GM18909 (cell line): ENCODE measurements around the gene SND1.

Experiments
- ATAC-seq: cut with Tn5 transposase; IDR thresholded peaks from one replicate; pipeline ENCODE4 v1.9.1; 2021; ENCODE audit warnings: mild to moderate bottlenecking; ENCODE audit not compliant: unreplicated experiment, poor library complexity

Gene SND1

DNA sequence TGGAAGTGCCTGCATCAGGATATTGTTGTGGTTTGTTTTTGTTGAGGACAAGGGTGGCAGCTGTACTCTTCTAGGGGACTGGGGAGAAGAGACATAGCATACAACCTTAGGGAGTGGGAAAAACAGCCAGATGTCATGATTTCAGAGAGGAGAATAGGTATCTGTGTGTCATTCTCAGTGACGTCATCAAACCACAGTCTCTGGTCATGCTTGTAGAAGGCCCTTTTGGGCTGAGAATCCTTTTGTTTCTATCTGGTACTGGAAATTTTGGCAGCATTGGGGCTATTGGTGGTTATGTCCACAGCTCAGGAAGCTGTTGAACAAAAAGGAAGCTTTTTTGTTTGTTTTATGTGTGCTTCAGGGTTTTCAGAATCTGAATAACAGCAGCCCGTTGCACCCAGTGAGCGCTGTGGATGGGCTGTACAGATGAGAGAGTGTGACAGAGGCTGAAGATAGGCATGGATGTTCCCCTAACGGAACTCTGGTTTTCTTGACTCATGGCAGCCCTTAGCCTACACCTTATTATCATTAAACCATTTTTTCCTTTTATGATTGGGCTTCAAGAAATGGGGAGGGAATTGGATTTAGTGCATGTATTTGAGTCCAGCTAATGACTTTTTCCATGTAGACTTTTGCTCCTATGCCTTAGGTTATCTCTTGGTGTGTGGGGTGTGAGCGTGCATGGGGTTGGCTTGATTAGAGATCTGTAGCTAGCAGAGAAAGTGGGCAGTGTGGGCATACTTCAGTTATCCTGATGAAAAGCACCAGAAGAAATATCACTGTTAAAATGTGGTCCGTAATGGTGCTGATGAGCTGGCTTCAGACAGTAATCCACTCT lies 65.7 kb downstream of the SND1 start:
- no peak for ATAC-seq

DNA sequence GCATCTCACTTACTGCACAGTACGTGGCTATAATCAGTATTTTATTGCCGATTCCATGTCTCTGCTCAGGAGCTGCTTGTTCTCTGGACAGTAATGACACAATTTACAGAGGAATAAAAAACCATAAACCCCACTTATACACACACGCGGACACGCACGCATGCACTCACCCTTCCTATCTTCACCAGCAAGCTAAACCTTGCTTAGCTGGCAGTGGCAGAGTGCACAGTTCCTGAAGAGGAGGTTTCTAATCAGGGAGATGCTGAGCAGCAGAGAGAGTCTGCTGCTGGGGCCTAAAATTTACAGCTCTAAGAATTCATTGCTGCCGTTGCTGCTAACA lies 66.3 kb downstream of the SND1 start:
- ATAC-seq: no peak

DNA sequence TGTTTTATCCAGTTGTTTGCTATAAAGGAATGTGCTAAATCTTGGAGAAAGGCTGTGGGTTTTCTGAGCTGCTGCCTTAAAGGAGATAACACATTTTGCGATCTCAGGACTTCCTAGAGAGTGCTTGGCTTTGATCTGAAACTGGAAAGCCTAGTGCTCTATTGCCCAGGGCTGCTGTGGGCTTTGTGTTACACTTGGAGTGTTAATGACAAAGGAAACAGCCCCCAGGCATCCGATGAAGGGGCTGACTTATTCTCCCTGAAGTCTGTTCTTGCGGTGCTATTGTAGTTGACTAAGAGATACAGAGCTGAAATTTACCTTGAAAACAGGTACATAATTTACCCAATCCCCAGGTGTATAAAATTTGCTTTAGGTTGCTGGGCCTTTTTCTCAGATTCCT lies 74.5 kb downstream of the SND1 start:
- no peak for ATAC-seq

DNA sequence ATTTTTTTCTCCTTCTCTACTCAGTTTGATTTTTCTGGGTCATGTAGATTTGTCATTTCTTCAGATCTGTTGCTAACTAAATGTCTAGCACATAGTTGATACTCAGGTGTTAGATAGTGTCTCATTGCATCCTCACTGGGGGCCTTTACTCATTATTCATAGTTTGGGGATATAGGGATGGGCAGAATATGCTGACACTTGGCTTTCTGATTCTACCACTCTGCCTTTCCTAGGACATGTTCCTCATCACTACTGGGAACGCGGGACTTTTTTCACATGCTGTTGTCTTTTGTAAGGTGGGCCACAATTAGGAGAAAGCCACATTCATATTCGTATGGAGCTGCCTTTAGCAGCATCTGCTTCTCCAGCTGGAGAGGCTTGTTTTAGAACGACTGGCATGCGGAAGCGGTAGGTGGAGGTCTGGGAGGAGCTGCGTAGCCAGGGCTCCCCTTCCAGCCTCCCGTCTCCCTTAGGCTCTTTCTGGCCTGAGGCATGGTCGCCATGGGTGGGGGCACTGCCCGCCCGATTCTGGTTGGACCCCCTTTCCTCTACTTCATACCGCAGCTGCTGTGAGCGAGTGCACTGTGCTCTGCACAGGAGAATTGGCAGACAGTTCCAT lies 78.8 kb downstream of the SND1 start:
- ATAC-seq: no peak

DNA sequence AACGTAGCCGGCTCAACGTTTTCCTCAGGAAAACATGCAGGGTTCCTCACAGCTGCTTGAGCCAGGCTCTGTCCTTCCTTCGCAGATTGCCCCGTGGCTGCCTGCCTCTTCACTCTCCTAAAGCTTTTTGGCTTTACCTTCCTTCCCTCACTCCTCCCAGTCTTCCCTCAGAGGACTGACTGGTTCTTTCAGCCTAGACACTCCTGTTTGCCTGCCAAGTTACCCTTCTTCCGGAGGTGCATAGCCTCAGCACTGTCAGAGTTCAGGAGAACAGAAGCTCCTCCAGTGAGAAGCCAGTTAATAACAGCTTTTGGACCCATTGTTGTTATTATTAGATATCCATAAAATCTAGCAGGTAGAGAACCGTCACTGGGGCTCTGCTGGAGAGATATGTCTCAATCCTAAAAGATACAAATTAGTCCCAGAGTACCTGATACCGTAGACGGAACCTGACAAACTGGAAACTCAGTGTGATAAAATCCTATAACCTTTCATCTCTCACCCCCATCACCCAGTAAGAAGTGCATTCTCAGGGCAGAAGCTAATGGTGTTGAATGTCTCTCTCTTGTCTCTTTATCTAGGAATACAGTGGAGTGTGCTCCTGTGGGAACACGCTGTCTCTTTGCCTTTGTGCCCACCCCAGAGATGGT lies 79.6 kb downstream of the SND1 start:
- ATAC-seq: no peak

DNA sequence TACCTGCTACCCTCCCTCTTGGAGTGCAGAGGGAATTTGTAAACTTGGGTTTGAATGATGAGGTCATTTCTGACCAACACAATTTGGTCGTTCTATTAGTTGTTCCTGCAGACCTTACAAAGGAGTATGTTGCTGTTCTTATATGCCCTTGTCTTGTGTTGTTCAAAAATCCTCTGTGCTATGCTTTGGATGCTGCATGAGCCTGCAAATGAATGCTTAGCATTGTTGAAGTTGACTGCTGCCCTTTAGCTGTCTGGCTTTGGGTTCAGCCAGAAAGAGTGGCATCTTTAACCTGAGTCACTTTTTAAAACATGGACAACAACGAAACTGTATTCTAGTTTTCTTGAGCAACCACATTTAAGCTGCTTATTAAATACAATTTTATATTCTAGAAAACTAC lies 80.3 kb downstream of the SND1 start:
- no peak for ATAC-seq

DNA sequence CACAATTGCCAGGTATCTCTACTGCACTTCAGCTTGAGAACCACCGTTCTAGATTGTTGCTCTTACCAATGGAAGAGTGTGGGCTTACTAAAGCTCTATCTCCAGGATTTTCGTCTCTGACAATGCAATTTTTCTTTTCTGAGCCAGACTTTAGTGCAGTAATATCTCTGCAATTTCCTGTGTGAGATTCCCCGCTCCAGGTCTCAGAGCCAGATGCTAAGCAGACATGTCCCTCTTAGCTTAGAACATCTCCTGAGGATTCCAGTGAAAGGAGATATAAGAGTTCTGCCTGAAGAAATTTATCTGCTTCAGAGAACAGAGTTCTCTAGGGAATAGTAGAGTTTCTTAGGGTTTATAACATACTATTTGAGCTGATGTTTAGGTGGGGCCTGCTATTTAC lies 82.0 kb downstream of the SND1 start:
- no peak for ATAC-seq

DNA sequence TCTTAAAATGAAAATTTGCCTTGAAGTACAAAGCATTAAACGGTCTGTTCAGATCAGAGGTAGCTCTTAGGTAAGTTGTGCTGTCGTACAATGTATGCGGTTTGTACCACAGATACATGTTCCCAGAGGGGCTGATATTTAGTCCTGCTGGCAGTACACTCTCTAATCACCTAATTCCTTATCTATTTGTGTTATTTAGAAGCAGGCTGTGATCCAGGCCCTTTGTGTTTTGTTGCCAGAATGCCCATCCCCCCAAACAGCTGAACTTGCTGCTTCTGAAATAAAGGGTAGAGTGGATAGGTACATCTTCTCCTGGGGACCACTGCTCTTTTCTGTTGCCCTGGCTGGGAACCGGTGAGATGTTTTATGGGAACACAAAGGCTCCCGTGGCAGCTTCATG lies 84.5 kb downstream of the SND1 start:
- ATAC-seq: no peak

DNA sequence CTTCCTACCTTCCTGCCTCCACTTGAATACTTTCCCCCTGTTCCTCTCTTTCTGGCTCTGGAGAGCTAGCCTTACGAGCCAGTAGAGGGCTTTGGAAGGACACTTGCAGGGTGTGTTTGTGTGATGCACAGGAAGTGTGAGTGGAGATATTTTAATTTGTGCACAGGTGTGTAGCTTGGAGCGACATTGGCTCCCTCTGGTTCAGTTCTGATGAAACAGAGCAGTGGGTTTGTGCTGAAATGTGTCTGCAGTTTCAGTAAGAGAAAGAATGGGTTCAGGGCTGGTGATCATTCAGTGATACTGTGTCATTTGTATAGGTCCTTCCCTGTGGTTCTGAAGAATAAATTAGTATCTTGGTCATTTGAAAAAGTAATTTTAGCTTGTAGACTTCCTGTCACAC lies 86.9 kb downstream of the SND1 start:
- no peak for ATAC-seq

DNA sequence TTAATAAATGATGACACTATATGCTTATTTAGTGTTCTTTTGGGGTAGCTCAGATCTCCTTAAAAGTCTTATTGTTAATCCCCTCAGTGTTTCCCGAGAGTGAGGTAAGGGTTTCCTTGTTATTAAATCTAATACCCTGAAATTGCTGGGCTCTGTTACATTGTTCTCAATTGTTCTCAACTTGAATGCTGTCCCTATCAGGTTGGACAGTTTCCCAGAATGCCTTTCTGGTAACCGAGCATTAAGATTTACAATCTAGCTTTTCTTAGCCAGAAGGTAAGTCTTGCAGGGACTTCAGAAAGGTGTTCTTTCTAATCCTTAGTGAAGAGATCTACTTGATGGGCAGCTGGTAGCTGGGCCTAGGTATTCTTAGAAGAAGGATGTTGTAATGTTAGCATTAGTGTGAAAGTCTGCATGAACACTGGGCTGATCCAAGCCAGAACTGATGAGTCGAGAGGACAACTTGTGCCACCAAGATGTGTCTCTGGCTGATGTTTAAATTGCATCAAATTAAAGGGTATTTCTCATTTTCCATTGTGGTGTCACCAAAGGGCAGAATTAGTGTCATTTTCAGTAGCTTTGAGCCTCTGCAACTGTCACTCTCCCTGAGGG lies 89.9 kb downstream of the SND1 start:
- no peak for ATAC-seq

DNA sequence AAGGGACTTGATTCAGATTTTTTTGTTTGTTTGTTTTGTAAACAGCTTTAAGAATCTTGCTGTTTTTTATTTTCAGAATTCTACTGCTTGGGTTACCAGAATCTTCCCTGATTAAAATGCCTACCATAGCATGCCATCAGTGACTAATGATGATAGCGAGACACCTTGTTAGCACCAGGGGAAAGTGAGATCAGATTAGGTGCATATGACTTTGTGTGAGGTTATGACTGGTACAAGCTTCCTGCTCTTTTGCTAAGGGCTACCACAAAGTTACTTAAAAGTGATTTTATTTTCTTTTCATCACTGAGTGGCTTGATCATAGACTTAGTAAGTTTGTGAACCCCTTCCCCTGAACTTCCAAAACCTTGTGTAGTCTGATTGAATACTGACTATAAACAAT lies 93.5 kb downstream of the SND1 start:
- ATAC-seq: no peak

DNA sequence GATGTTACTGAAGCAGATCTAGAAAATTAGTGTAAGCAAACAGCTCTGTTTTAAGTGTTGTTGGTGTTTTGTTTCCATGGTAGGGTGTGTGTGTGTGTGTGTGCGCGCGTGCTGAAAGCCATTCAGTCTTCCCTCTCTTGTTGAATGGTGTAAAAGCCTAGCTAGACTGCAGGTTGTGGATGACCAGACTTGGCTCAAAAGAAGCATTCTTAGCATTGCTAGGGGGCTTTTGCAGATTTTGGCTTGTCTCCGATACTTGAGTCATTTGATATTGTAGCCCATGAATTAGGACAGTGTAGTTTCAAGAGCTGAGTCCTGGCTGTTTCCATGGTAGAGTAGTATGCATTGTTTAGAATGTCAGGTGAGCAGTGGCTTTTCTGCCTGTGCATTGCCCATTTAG lies 99.1 kb downstream of the SND1 start:
- ATAC-seq: no peak

DNA sequence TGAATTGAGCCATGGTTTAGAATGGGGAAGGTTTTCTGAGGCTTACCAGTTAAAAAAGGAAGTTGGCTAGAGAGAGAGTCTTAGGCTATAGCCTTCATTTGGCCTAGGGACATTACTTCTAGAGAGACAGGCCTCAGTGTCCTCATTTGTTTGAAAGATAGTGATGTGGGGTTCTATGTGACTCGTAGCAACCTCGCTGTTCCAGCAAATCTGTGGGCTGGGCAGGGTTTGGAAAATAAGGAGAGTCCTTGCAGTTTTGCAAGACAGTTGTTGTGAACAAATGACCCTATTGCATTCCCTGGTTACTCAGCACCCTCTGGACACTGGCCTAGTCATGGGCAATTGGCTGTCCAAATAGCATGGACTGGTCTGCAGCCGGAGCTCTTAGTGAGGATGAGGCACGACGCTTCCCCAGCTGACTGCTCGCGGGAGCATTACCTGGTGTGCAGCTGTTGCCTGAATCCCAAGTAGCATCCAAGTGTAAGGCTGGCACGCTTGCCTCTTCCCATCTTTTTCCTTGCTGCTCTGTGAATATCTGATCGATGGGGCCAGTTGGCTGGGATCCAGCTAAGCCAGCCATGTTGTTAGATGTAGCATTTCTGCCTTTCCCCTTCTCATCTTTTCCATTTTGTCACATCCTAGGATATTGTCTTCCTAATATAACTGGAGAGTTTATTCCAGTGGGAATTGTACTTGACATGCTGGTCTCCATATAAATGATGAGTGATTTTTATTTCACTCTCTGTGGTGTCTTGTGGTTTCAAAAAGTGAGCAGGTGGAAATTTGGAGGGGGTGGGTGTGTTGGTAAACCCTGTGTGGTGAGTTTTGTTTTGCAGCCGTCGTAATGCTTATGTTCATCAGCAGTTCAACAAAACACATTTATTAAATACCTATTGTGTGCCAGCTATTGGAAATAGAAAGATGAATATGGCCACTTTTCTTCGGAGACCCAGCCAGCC lies 99.8 kb downstream of the SND1 start:
- no peak for ATAC-seq

DNA sequence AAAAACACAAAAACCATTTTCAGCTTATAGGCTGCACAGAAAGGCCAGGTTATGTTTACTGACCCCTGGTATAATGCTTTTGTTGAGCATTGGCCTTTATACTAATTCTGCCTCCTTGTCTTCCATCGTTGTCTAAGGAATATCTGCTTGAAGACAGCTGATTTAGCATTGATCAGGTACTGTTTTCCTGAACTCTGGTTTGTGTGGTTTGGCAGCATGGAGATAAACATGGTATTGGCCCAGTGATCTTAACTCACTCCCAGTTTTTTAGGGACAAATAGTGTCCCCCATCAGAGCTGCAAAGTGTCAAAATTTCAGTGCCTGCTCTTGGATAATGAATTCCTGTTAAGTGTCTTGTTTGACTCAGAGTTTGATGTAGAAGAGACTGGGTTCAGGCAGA lies 100.8 kb downstream of the SND1 start:
- ATAC-seq: no peak

DNA sequence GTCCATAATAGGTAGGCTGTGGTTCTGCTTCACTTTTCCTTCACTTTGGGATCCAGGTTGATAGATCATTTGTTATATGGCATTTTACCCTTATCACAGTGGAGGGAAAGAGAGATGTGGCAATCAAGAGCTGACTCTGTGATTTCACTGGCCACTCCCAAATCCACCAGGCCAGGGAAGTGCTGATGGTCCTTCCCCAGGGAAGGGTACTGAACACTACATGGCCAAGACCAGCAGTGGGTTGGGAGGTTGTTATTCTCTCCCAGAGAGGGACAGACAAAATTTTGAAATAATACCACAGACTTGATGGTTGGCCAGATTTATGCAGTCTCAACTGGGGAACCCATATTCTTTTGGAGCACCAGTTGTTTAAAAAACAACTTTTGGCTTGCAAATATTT lies 102.5 kb downstream of the SND1 start:
- no peak for ATAC-seq

DNA sequence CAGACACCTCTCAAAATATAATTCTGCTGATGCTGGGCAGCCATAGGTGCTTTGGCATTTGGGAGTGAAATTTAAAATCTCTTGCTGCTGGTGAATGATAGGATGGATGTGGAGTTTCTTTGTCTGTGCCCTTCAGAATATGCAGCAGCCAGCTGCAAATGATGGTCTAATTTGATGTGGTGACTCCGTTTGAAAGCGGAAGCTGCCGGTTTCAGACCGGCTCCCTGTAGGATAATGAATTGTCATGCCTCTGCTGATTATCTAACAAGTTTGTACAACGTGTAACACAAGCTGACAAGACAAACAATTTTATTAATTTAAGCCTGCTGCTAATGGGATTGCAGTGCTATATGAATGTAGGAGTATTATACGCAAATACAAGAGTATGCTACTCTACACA lies 103.5 kb downstream of the SND1 start:
- no peak for ATAC-seq

DNA sequence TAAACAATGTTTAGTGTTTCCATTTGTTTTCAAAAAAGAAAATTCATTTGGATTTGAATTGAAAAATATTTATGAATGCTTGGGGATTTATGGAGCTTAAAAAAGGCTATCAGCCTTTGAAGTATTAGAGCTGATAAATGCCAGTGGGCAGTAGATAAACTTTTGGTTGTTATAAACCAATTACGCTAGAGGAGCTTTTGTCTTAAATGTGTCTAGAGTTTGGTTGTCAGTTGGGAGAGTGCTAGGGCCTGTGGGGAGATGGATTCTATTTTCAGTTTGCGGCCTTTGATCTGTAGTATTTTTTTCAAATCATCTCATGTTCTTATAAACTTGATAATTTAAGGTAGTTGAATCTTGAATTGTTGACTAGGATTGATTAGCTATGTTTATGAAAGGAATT lies 104.0 kb downstream of the SND1 start:
- no peak for ATAC-seq

DNA sequence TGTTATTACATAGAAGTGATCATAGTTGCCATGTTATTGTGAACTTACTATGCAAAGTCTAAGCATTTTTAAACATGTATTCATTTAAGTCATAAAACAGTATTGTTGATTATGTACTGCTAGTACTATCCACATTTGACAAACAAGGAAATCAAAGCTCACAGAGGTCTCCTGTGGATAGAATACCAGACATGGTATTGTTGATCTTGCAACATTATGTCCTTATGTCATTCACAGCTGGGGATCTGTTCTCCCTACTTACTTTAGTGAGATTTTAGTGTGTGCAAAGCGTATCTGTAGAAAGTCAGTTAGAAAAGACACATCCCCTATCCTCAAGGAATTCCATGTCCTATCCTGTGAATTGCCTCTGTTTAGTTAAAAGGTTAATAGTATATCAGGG lies 106.1 kb downstream of the SND1 start:
- ATAC-seq: no peak

DNA sequence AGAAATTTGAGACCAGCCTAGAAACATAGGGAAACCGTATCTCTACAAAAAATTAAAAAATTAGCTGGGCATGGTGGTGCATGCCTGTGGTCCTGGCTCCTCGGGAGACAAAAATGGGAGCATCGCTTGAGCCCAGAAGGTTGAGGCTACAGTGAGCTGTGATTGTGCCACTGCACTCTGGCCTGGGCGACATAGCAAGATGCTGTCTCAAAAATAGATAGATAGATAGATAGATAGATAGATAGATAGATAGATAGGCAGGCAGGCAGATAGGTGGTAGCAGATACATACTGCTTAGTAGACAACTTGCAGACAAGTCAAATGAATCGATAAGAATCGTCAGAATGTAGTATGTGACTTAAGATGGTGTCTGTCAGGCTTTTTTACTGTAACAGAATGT lies 106.9 kb downstream of the SND1 start:
- ATAC-seq: no peak

DNA sequence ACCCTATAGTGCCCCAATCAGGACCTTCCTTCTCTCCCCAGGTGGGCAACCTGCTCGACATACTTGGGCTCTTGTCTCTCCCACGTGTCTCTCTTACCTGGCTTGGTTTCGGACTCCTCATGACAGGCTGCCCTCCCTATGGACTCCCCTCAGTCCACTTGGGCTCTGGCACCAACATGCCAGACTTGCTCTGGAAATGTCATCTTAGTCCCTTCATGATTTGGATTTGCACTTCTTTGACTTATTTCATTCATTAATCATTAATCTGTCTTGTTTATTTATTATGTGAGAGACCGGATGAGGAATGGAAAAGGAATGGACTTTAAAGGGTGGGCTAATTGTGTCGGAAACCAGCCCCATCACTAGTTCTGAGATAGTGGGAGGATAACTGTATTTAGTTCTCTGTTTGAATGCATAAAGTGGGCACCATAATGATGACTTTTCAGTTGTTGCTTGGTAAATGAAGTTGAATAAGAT lies 108.0 kb downstream of the SND1 start:
- no peak for ATAC-seq
